Measurements from ENCODE around the gene RXRA.

- TF ChIP-seq CTCF (IDR thresholded peaks at IDR 0.05), result no peak
- no peak for TF ChIP-seq ZFX (IDR thresholded peaks at IDR 0.05; ENCODE audit: borderline replicate concordance)
Observed at GRCh38 chr9:134350416-134350994, 24.2 kb downstream of the RXRA start.

All from 22Rv1 (cell line).